AG09309 (cell line): Measurements from ENCODE around the gene DNAI1.

Source experiments
- DNase-seq: peaks from one replicate; pipeline ENCODE4 v3.0.0-alpha.2; 2010; ENCODE audit warnings: low read depth
- H3K4me3 ChIP-seq: 2 replicates; pipeline ENCODE4 v1.5.1; 2011; ENCODE audit warnings: mild to moderate bottlenecking, low read depth, low read length, moderate library complexity; ENCODE audit not compliant: control insufficient read depth
- TF ChIP-seq, protein P1 (sequence below): IDR thresholded peaks from 2 replicates; pipeline ENCODE4 v1.5.1; 2011; ENCODE audit warnings: mild to moderate bottlenecking, low read depth, low read length, inconsistent platforms; ENCODE audit not compliant: insufficient read depth, control insufficient read depth; ENCODE audit errors: missing control alignments

DNAI1 gene

DNA sequence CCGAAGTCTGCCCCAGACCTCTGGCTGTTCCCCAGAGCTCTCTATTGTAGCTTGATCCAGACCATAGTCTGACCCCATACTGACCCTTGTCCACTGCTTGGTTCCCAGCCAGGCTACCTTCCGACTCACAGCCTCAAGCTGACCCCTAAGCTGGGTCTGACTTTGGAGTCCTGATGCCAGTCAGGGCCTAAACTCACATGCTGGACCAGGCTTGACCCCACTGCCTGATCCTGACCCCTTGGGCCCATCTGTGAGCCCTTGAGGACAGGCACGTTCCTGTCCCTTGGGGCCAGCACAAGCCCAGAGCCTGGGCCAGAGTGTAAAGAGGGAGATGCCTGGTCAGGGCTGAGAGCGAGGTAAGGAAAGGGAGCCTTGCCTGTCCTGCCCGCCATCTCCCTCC lies 96.9 kb downstream of the DNAI1 start:
- DNase-seq, result no peak
- TF ChIP-seq, protein P1, sequence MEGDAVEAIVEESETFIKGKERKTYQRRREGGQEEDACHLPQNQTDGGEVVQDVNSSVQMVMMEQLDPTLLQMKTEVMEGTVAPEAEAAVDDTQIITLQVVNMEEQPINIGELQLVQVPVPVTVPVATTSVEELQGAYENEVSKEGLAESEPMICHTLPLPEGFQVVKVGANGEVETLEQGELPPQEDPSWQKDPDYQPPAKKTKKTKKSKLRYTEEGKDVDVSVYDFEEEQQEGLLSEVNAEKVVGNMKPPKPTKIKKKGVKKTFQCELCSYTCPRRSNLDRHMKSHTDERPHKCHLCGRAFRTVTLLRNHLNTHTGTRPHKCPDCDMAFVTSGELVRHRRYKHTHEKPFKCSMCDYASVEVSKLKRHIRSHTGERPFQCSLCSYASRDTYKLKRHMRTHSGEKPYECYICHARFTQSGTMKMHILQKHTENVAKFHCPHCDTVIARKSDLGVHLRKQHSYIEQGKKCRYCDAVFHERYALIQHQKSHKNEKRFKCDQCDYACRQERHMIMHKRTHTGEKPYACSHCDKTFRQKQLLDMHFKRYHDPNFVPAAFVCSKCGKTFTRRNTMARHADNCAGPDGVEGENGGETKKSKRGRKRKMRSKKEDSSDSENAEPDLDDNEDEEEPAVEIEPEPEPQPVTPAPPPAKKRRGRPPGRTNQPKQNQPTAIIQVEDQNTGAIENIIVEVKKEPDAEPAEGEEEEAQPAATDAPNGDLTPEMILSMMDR, result no peak
- no peak overlapping the region for H3K4me3 ChIP-seq

DNA sequence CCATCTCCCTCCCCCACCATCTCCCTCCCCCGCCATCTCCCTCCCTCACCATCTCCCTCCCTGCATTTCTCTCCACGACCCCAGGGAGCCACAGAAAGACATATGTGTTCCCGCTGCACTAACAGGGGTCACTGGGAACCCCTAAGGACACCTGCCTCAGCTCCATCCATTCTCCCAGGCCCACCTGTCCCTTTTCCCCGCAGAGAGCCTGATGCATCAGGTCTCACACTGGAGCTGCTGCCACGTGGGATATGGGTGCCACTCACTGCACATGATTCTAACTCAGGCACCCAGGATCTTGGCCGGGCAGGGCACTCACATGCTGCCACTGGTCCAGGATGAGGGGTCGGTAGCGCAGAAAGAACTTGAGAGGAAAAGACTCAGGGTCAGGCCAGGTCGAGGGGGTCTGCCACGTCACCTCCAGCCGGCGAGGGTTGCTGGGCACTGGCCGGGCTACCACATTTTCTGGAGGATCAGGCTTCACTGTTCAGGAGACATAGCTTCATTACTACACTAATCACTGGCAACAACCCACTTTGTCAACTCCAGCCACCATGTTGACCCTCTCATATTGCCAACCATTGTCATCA lies 97.4 kb downstream of the DNAI1 start:
- no peak for DNase-seq
- TF ChIP-seq, protein P1, result no peak
- H3K4me3 ChIP-seq, result no peak overlapping the region

DNA sequence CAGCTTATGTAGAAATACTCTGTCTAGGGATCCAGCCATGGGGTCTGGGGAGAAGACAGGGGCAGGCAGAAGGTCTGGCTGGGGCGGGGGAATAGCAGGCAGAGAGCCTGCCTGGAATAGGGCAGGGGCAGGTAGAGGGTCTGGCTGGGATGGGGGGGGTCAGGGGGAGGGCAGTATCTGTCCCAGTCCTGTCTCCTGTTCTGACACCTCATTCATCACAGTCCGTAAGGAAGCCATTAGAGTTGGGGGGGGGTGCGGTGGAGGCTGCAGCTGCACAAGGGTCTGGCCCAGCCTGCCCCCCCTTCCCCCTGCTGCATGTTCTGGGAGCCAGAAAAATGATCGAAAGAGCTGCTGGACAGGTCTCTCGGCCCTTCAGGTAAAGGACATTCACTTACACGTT lies 98.3 kb downstream of the DNAI1 start:
- H3K4me3 ChIP-seq, result no peak overlapping the region
- DNase-seq, result no peak
- TF ChIP-seq, protein P1, result no peak

DNA sequence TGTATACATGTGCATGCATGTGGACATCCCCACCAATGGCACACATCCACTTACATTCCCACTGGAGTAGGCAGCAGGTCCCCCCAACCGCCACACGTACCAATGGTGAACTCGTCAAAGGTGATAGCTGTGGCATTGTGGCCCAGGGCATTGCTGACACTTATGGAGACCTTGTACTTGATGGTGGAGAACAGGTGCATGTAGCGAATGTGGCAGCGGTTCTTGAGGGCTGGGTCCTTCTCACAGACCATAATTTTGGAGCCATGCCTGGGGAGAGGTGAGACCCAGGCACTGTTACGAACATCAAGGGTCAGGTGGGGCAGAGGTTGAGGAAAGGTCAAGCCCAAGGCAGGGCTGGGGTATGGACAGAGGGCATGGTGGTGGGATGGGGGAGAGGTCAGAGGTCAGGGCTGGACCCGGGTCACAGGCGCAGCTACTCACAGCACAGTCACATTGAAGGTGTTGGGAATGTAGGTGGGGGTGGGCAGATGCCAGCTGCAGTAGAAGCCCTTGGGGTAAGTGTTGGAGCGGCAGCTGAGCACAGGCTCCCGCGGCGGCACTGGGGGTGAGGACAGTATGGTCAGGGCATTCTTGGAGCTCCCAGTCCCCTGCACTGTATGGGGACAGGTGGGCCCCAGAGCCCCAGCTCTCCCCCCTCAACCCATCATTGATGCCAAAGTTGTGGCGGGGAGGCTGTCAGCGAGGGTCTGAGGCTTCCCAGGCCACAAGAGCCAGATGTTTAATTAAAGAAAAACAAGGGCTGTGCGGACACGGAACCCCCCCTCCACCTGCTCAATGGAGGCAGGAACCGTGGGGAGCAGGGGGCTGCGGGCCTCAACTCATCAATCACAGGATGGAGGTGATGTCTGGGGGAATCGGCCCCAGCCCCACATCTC lies 99.1 kb downstream of the DNAI1 start:
- no peak for DNase-seq
- H3K4me3 ChIP-seq, result no peak overlapping the region
- TF ChIP-seq, protein P1, result no peak

DNA sequence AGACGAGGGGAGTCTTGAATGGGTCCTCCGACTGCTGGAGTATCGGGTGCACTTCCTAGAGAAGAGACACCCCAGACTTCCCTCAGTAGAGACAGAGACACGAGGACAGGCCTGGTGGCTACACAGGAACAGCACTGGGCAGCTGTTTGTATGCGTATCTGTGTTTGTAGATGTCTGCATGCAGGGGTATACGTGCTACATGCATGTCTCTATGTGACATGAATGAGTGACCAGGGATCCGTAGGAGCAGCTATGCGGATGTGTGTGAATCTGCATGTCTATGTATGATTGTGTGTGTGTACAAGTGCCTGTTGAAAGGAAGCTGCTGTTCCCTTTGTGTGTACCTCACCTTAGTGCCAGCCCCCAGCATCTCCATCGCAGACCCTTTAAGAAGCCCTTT lies 99.8 kb downstream of the DNAI1 start:
- DNase-seq, result no peak
- TF ChIP-seq, protein P1, result no peak

DNA sequence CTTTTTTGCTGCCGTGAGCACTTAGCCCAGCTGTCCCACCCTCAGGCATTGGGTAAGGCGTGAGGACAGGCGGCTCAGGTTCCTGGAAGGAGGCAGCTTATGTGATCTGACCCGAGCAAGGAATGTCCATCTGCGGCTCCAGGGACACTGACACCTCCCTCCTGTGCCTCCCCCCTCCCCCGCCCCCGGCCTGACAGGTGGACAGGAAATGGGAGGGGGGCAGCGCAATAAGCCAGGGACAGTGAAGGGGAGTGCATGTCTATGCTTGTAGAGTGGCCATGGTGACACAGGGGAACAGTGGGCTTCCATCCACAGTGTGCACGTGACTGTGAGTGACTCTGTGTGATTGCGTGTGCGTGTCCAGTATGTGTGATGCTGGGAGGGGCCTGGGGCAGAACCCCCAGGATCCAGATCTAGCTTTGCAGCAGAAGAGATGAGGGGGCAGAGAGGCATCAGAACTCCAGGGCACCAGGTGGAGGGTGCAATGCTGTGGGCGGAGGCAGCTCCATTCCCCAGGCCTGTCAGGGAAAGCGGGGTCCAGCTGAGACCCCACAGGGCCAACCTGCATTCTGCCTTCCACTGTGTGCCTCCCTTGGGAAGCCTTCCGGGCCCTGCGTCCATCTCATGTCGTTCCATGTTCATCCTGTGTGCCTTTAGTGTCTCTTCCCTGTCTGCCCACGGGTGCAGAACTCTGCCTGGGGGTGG lies 100.5 kb downstream of the DNAI1 start:
- TF ChIP-seq, protein P1, result no peak
- no peak for DNase-seq

More for the DNA sequence above, 99.8 kb downstream of the DNAI1 start:
- no peak overlapping the region for H3K4me3 ChIP-seq

More for the DNA sequence above, 100.5 kb downstream of the DNAI1 start:
- H3K4me3 ChIP-seq, result no peak overlapping the region
